Neural cell (in vitro differentiated cells): Measurements from ENCODE around the gene OR14I1.

Experiments used
- CTCF ChIP-seq: fragments of 450-650 bp; IDR thresholded peaks from 2 replicates; pipeline ENCODE4 v1.5.1; 2014; ENCODE audit warnings: antibody characterized with exemption, mild to moderate bottlenecking, moderate library complexity; ENCODE audit not compliant: poor library complexity, severe bottlenecking
- TAF1 ChIP-seq: IDR thresholded peaks from 2 replicates; pipeline ENCODE4 v1.6.1; 2012; ENCODE audit warnings: low read depth

GRCh38 chr1:248688527-248689298 lies 13.9 kb downstream of the OR14I1 start:
- TF ChIP-seq TAF1: no peak
- no peak for TF ChIP-seq CTCF
